Ascending aorta (tissue), 2 donors: ENCODE measurements around the gene ANXA6. TPM values are rescaled to one million over a fixed set of nuclear protein-coding genes. Genes with fewer than 3 reads are reported as not detected.

Experiments used
- DNase-seq, 2 donors: peaks; one replicate each; pipeline ENCODE4 v3.0.0-alpha.2; 2019; ENCODE audit warnings: low spot score in 2 of 2
- H3K27ac ChIP-seq, 2 donors: fragments of 200-600 bp; sonication (generic); one replicate each; pipeline ENCODE4 v1.5.1; 2016 to 2017; ENCODE audit warnings: mild to moderate bottlenecking in 1 of 2
- H3K27me3 ChIP-seq: fragments of 200-600 bp; sonication (generic); one replicate; pipeline ENCODE4 v1.5.1; 2017
- H3K36me3 ChIP-seq, 2 donors: fragments of 200-600 bp; sonication (generic); one replicate each; pipeline ENCODE4 v1.5.1; 2016
- H3K4me1 ChIP-seq, 2 donors: fragments of 200-600 bp; sonication (generic); one replicate each; pipeline ENCODE4 v1.5.1; 2016 to 2017; ENCODE audit warnings: mild to moderate bottlenecking in 1 of 2
- H3K4me3 ChIP-seq, 2 donors: fragments of 200-600 bp; sonication (generic); one replicate each; pipeline ENCODE4 v1.5.1; 2016 to 2017; ENCODE audit warnings: mild to moderate bottlenecking in 1 of 2
- H3K9me3 ChIP-seq, 2 donors: fragments of 200-600 bp; sonication (generic); one replicate each; pipeline ENCODE4 v1.5.1; 2016
- intact Hi-C: fragments of 100-400 bp; cut with DNase I; formaldehyde crosslinking; loops from one replicate; pipeline ENCODE4 v1.15.1; 2023
- total RNA-seq: library from RNA; depleted of rRNA; stranded (reverse); fragments of >200 nt; gene quantifications from one replicate; pipeline ENCODE4 v1.1.0, GENCODE V29; 2016
- TF ChIP-seq, protein P1 (sequence below), 3 experiments: fragments of 200-600 bp in 2 of 3; fragments of 450-650 bp in 1 of 3; sonication (generic) in 2 of 3; IDR thresholded peaks; one replicate each; pipeline ENCODE4 v1.5.1; 2016 to 2019; ENCODE audit warnings: antibody characterized with exemption in 3 of 3, mild to moderate bottlenecking in 1 of 3, moderate library complexity in 1 of 3

ANXA6 gene
- total RNA-seq, 1 donor from 2014 or later = 334 TPM

DNA sequence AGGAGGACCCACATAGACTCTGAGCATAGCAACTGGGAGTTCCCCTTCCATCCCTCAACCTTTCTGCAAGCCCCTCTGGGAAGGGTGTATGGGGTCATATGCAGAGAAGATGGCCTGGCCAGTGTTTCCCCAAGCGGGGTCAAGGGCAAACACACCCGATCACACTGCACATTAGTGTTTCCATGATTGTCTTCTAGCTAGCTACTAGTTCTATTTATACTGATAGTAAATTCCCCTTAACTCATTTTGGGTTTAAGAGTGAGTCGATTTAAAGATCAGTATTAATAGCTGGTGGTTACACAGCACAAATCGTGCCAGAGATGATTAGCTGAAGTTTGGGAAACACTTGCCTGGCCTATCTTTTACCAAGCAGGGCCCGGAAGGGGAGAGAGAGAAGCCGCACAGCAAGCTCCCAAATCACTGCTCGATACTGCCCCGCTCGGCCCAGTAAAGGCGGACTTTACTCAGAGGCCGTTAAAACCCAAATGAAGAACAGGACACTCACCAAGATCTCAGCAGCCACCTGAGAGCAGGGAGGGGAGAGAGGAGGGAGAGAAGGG is 47.4 kb downstream of the ANXA6 start:
- intact Hi-C loops = no loop called here
- DNase-seq = no peak
- Histone ChIP-seq H3K36me3 (peaks cover 74 to 76% of the 10 kb centered on the region in 2 donors), H3K9me3 (no peaks in the 10 kb centered on the region), H3K4me1 (peaks cover 6 to 9% of the 10 kb centered on the region in 2 donors), H3K27ac (no peak overlapping the region), H3K4me3 (no peak overlapping the region), H3K27me3 (no peaks in the 10 kb centered on the region)
- TF ChIP-seq, protein P1, sequence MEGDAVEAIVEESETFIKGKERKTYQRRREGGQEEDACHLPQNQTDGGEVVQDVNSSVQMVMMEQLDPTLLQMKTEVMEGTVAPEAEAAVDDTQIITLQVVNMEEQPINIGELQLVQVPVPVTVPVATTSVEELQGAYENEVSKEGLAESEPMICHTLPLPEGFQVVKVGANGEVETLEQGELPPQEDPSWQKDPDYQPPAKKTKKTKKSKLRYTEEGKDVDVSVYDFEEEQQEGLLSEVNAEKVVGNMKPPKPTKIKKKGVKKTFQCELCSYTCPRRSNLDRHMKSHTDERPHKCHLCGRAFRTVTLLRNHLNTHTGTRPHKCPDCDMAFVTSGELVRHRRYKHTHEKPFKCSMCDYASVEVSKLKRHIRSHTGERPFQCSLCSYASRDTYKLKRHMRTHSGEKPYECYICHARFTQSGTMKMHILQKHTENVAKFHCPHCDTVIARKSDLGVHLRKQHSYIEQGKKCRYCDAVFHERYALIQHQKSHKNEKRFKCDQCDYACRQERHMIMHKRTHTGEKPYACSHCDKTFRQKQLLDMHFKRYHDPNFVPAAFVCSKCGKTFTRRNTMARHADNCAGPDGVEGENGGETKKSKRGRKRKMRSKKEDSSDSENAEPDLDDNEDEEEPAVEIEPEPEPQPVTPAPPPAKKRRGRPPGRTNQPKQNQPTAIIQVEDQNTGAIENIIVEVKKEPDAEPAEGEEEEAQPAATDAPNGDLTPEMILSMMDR (IDR thresholded peaks at IDR 0.05) = no peak

DNA sequence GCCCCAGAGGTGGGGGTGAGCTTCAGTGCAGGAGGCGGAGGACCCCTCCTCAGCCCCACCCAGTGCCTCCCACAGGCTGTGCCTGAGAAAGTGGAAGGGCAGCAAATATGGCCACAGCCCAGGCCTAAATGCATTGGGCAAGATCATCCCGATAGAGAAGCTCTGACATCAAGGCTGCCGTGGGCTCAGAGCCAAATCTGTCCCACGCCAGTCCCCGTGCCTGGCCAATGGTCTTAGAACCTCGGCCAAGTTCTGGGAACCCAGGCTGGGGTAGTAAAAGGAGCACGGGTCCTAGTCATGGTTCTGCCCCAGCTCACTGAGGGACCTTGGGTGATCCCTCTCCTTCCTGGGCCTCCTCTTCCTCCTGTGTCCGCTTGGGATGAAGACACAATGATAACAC is 49.0 kb downstream of the ANXA6 start:
- Histone ChIP-seq H3K27me3 (no peaks in the 10 kb centered on the region), H3K4me3 (no peak overlapping the region), H3K36me3 (peaks cover 82 to 86% of the 10 kb centered on the region in 2 donors), H3K9me3 (no peaks in the 10 kb centered on the region), H3K27ac (peak overlapping the region; percentile 12 to 32), H3K4me1 (peaks cover 6 to 9% of the 10 kb centered on the region in 2 donors)
- TF ChIP-seq, protein P1 (IDR thresholded peaks at IDR 0.05) = no peak
- DNase-seq = no peak
- intact Hi-C loops = no loop called here

DNA sequence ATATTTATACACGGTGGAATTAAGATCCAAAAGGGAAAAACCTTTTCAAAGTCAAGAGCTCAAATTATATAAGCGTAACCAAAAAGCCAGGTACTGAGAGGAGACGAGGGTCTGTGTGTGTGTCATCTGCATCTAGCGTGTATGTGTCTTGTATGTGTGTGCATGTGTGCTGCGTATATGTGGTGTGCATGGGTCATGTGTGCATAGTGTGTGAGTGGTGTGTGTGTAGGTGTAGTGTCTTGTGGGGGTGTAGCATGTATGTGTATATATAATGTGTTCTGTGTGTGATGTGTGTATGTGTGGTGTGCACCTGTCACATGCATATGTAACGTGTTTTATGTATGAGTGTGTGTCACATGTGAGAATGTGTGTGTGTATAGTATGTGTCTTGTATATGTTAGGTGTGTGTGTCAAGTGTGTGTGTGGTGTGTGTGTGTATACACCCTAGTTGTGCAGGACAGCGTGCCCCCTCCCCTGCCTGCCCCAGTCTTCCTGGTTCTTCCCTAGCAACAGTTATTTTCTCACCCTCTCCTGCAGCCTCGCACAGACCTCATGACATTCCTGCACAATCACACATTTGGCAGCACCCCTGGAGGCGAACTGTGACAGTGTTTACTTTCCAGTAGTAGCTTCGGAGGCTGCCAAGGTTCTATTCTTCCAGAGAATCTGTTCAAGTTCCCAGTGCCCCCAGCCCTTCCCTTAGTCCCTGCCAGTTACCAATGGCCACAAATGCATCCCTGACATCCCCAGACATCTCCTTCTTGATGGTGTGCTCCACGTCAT is 49.6 kb downstream of the ANXA6 start:
- Histone ChIP-seq H3K9me3 (no peaks in the 10 kb centered on the region), H3K27me3 (no peaks in the 10 kb centered on the region), H3K4me1 (peaks cover 6 to 9% of the 10 kb centered on the region in 2 donors), H3K27ac (peak overlapping the region; percentile 12 to 32), H3K36me3 (peaks cover 83 to 89% of the 10 kb centered on the region in 2 donors), H3K4me3 (no peak overlapping the region)
- TF ChIP-seq, protein P1 (IDR thresholded peaks at IDR 0.05) = no peak
- intact Hi-C loops = no loop called here
- peak in 1 of 2 donors; percentile 76 for DNase-seq

DNA sequence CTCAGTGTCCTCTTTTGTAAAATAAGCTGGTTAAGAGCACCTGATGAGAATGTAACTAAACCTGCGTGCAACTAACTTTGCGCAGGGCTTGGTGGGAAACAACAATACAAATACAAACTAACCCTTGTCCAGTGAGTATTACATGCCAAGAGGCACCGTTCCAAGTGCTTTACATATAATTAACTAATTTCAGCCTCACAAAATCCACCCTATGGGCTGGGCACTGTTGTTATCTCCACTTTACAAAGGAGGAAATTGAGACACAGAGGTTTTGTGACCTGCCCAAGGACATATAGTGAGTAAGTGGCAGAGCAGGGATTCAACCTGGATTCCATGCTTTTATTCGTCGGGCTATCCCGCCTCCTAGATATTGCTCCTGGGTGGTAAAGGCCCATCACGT is 50.5 kb downstream of the ANXA6 start:
- no peak overlapping the region for H3K27ac ChIP-seq
- TF ChIP-seq, protein P1 (IDR thresholded peaks at IDR 0.05) = no peak
- no peaks in the 10 kb centered on the region for H3K27me3 ChIP-seq
- H3K36me3 ChIP-seq = peaks cover 81 to 98% of the 10 kb centered on the region in 2 donors
- H3K4me3 ChIP-seq = no peak overlapping the region
- H3K9me3 ChIP-seq = no peaks in the 10 kb centered on the region
- DNase-seq = no peak
- intact Hi-C loops = no loop called here
- H3K4me1 ChIP-seq = peaks cover 6 to 9% of the 10 kb centered on the region in 2 donors

DNA sequence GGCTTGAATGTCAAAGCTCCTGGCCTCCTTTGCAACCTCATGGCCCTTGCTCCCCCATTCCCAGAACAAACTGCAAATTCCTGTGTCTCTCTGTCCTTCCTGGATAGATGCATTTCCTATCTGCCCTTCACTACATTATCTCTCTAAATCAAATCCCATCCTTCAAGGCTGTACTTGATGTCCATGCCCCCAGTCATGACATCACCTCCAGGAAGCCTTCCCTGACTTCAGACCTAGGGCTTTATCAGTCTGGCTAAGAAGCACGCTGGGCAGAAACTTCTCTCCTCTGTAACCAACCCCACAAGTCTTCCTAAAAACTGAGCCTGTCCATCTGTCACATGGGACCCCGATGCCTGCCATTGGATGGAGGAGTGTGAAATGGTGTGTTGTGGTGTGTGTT is 51.1 kb downstream of the ANXA6 start:
- intact Hi-C loops = no loop called here
- peaks cover 8 to 14% of the 10 kb centered on the region in 2 donors for H3K4me1 ChIP-seq
- TF ChIP-seq, protein P1 (IDR thresholded peaks at IDR 0.05) = no peak

More for the DNA sequence above, 51.1 kb downstream of the ANXA6 start:
- Histone ChIP-seq H3K27ac (no peak overlapping the region), H3K9me3 (no peaks in the 10 kb centered on the region), H3K4me3 (no peak overlapping the region), H3K36me3 (peaks cover 81 to 99% of the 10 kb centered on the region in 2 donors), H3K27me3 (no peaks in the 10 kb centered on the region)
- DNase-seq = no peak
